K562 (cell line): Measurements from ENCODE around the gene TP53BP1. TPM values are rescaled to one million over a fixed set of nuclear protein-coding genes. Genes with fewer than 3 reads are reported as not detected.
A peak's percentile ranks its signal among the peaks of the same experiment; 100 is the strongest.

Source experiments
- ARID1B ChIP-seq: fragments of 450-650 bp; IDR thresholded peaks from 2 replicates; pipeline ENCODE4 v1.6.1; 2016; ENCODE audit warnings: antibody characterized with exemption, mild to moderate bottlenecking, inconsistent platforms
- CBX8 ChIP-seq: fragments of 200-600 bp; sonication (generic); IDR thresholded peaks from 2 replicates; pipeline ENCODE4 v1.6.1; 2012; ENCODE audit warnings: borderline replicate concordance, mixed run types, low read depth, mild to moderate bottlenecking, moderate library complexity, mixed read lengths, low read length, control low read depth, inconsistent platforms; ENCODE audit not compliant: poor library complexity, severe bottlenecking; ENCODE audit errors: extremely low read depth
- CHCHD3 ChIP-seq: fragments of 250-450 bp; sonication (Bioruptor Pico); IDR thresholded peaks from 2 replicates; pipeline ENCODE4 v2.1.2; 2022; ENCODE audit warnings: mild to moderate bottlenecking
- FOXJ3 ChIP-seq: sonication (generic); formaldehyde crosslinking; IDR thresholded peaks from 2 replicates; pipeline ENCODE4 v1.4.0; 2020; ENCODE audit warnings: mild to moderate bottlenecking, missing genetic modification reagents
- FOXK1 ChIP-seq: sonication (generic); formaldehyde crosslinking; IDR thresholded peaks from 2 replicates; pipeline ENCODE4 v1.8.0; 2022; ENCODE audit warnings: missing genetic modification reagents, mild to moderate bottlenecking, borderline replicate concordance
- FOXP4 ChIP-seq: sonication (generic); formaldehyde crosslinking; IDR thresholded peaks from 2 replicates; pipeline ENCODE4 v1.8.0; 2022; ENCODE audit warnings: mild to moderate bottlenecking, missing genetic modification reagents, borderline replicate concordance
- GTF2E2 ChIP-seq: fragments of 200-800 bp; sonication (Bioruptor generic); IDR thresholded peaks from 2 replicates; pipeline ENCODE4 v1.6.1; 2016; ENCODE audit warnings: missing genetic modification characterization, missing compliant biosample characterization
- HBP1 ChIP-seq: fragments of 450-650 bp; formaldehyde crosslinking; IDR thresholded peaks from 2 replicates; pipeline ENCODE4 v1.4.0; 2022; ENCODE audit warnings: missing genetic modification characterization
- HMG20B ChIP-seq: fragments of 250-450 bp; sonication (Bioruptor Pico); IDR thresholded peaks from 2 replicates; pipeline ENCODE4 v1.5.0; 2021; ENCODE audit warnings: mild to moderate bottlenecking
- IRF2 ChIP-seq: sonication (generic); formaldehyde crosslinking; IDR thresholded peaks from 2 replicates; pipeline ENCODE4 v1.8.1; 2022; ENCODE audit warnings: mild to moderate bottlenecking, missing genetic modification reagents
- KAT7 ChIP-seq: sonication (generic); formaldehyde crosslinking; IDR thresholded peaks from 2 replicates; pipeline ENCODE4 v1.8.0; 2022; ENCODE audit warnings: missing genetic modification reagents, mild to moderate bottlenecking, borderline replicate concordance
- KLF1 ChIP-seq: fragments of 450-650 bp; IDR thresholded peaks from 2 replicates; pipeline ENCODE4 v1.6.1; 2016; ENCODE audit warnings: missing genetic modification characterization, missing compliant biosample characterization
- NCOA2 ChIP-seq, 2 experiments: fragments of 450-650 bp; IDR thresholded peaks; 2 replicates each; pipeline ENCODE4 v1.6.1; 2018; ENCODE audit warnings: mild to moderate bottlenecking in 2 of 2, moderate library complexity in 1 of 2; ENCODE audit not compliant: partially characterized antibody in 2 of 2
- PHB2 ChIP-seq: fragments of 450-650 bp; IDR thresholded peaks from 2 replicates; pipeline ENCODE4 v1.6.1; 2017; ENCODE audit warnings: low read depth
- PRMT5 ChIP-seq: sonication (generic); formaldehyde crosslinking; IDR thresholded peaks from 2 replicates; pipeline ENCODE4 v1.5.0; 2020; ENCODE audit warnings: missing genetic modification reagents
- PURB ChIP-seq: sonication (generic); formaldehyde crosslinking; IDR thresholded peaks from 2 replicates; pipeline ENCODE4 v1.9.0; 2021; ENCODE audit warnings: low read depth, mild to moderate bottlenecking, missing genetic modification reagents
- SAFB ChIP-seq: fragments of 200-400 bp; formaldehyde crosslinking; IDR thresholded peaks from 2 replicates; pipeline ENCODE4 v1.6.1; 2017; ENCODE audit warnings: low read depth, low read length, borderline replicate concordance
- SMAD4 ChIP-seq: fragments of 250-450 bp; sonication (Bioruptor Pico); conservative IDR thresholded peaks from 2 replicates; pipeline ENCODE4 v1.8.0; 2021; ENCODE audit warnings: inconsistent platforms, mild to moderate bottlenecking, moderate library complexity
- TCF7L2 ChIP-seq: fragments of 150-350 bp; IDR thresholded peaks from 2 replicates; pipeline ENCODE4 v1.6.1; 2016; ENCODE audit warnings: low read depth, mild to moderate bottlenecking, low read length, moderate library complexity
- THRB ChIP-seq: fragments of 450-650 bp; formaldehyde crosslinking; conservative IDR thresholded peaks from 2 replicates; pipeline ENCODE4 v1.4.0; 2022; ENCODE audit warnings: mild to moderate bottlenecking, missing genetic modification characterization
- UBTF ChIP-seq, 2 experiments: IDR thresholded peaks; 2 replicates each; pipeline ENCODE4 v1.6.1; 2012; ENCODE audit warnings: improper control_type of control experiment in 2 of 2, low read depth in 2 of 2, low read length in 2 of 2, borderline replicate concordance in 1 of 2
- ZBED1 ChIP-seq: IDR thresholded peaks from 2 replicates; pipeline ENCODE4 v1.6.1; 2014
- ZNF444 ChIP-seq: fragments of 250-450 bp; sonication (Bioruptor Pico); IDR thresholded peaks from 2 replicates; pipeline ENCODE4 v1.4.0; 2020; ENCODE audit warnings: mild to moderate bottlenecking, moderate library complexity
- polyA plus RNA-seq, 8 experiments: library from polyadenylated mRNA; depleted of rRNA in 4 of 8; stranded (reverse) in 5 of 8; unstranded in 3 of 8; fragments of >200 nt; fragmentation: Nextera tagmentation in 2 of 8; fragmentation: Illumina TruSeq in 1 of 8; extraction: Ambion mirVana in 2 of 8; extraction: Trizol in 1 of 8; gene quantifications; 2 replicates each; pipeline versions ENCODE4 v1.2.1 to v1.2.3, GENCODE V29; 2011 to 2014; ENCODE audit warnings: inconsistent platforms in 1 of 8, missing spikeins in 1 of 8
- total RNA-seq, 7 experiments: library from RNA; depleted of rRNA in 6 of 7; stranded (reverse); fragments of >200 nt in 6 of 7; fragmentation: Illumina TruSeq in 2 of 7; extraction: Trizol in 2 of 7; gene quantifications; 2 replicates each; pipeline versions ENCODE4 v1.2.1 to v1.2.3, GENCODE V29; 2011 to 2021; ENCODE audit warnings: low replicate concordance in 1 of 7

The TP53BP1 gene
- total and polyA plus RNA-seq, 9 of the 15 experiments (the other 6 are each of a cell fraction or from before 2014, with no cell fraction given) = 5.7 to 63.3 (median 30.9) TPM

GRCh38 chr15:43440721-43441281 lies 52.2 kb downstream of the TP53BP1 start (continued):
- TF ChIP-seq ARID1B (peak; percentile 78), SMAD4 (CRISPR knock-in tag) (no peak), PHB2 (no peak), NCOA2 (IDR thresholded peaks at IDR 0.05; ENCODE audit: partially characterized antibody in 2 of 2) (no peak), HMG20B (no peak), CBX8 (no peak), FOXP4 (CRISPR knock-in tag) (no peak), GTF2E2 (tag) (0 out of 2 replicates have a peak, but pooled peaks have one; percentile 41), THRB (no peak), IRF2 (CRISPR knock-in tag) (no peak), CHCHD3 (CRISPR knock-in tag) (no peak), HBP1 (no peak), FOXK1 (CRISPR knock-in tag) (no peak), PRMT5 (CRISPR knock-in tag) (no peak), TCF7L2 (no peak), SAFB (no peak), KAT7 (no peak), UBTF (IDR thresholded peaks at IDR 0.05; ENCODE audit: borderline replicate concordance in 1 of 2, low read depth in 2 of 2, low read length in 2 of 2) (no peak), KLF1 (tag) (no peak), FOXJ3 (CRISPR knock-in tag) (no peak), ZBED1 (no peak), ZNF444 (CRISPR knock-in tag) (no peak), PURB (CRISPR knock-in tag) (no peak)
